A549 (cell line): ENCODE results near the gene ISCA2.

Experiments used
- CTCF ChIP-seq: fragments of >200 bp; sonication (Bioruptor Twin); formaldehyde crosslinking; IDR thresholded peaks from 3 replicates; pipeline ENCODE4 v1.5.1; 2016
- RFX5 ChIP-seq: fragments of 450-650 bp; IDR thresholded peaks from 2 replicates; pipeline ENCODE4 v1.7.1; 2014; ENCODE audit warnings: antibody characterized with exemption, mild to moderate bottlenecking, moderate library complexity
- SMC3 ChIP-seq: fragments of >200 bp; sonication (Bioruptor Twin); formaldehyde crosslinking; IDR thresholded peaks from 3 replicates; pipeline ENCODE4 v1.6.1; 2018; ENCODE audit warnings: inconsistent platforms

- TF ChIP-seq CTCF (no peak), SMC3 (no peak), RFX5 (no peak)
These were observed 9.8 kb downstream of the ISCA2 start for GRCh38 chr14:74503291-74503937.
